Ishikawa (cell line): ENCODE measurements around the gene ARSJ.

ENCODE experiments used
- CEBPB ChIP-seq: IDR thresholded peaks from 2 replicates; pipeline ENCODE4 v1.6.1; 2012
- CREB1 ChIP-seq: IDR thresholded peaks from 2 replicates; pipeline ENCODE4 v1.6.1; 2012; ENCODE audit warnings: low read depth
- EGR1 ChIP-seq: IDR thresholded peaks from 2 replicates; pipeline ENCODE4 v1.6.1; 2012
- EP300 ChIP-seq: IDR thresholded peaks from 2 replicates; pipeline ENCODE4 v1.6.1; 2012; ENCODE audit warnings: borderline replicate concordance
- FOXM1 ChIP-seq: IDR thresholded peaks from 2 replicates; pipeline ENCODE4 v1.6.1; 2012; ENCODE audit warnings: low read depth, borderline replicate concordance
- MAX ChIP-seq: IDR thresholded peaks from 2 replicates; pipeline ENCODE4 v1.6.1; 2012
- NFIC ChIP-seq: IDR thresholded peaks from 2 replicates; pipeline ENCODE4 v1.6.1; 2012
- RAD21 ChIP-seq: IDR thresholded peaks from 2 replicates; pipeline ENCODE4 v1.6.1; 2012; ENCODE audit warnings: low read depth
- TAF1 ChIP-seq: IDR thresholded peaks from 2 replicates; pipeline ENCODE4 v1.6.1; 2012; ENCODE audit warnings: low read depth, mild to moderate bottlenecking
- TCF12 ChIP-seq: IDR thresholded peaks from 2 replicates; pipeline ENCODE4 v1.6.1; 2012; ENCODE audit warnings: low read depth
- TEAD4 ChIP-seq: IDR thresholded peaks from 2 replicates; pipeline ENCODE4 v1.6.1; 2012
- YY1 ChIP-seq: IDR thresholded peaks from 2 replicates; pipeline ENCODE4 v1.6.1; 2012; ENCODE audit warnings: low read depth
- ZBTB7A ChIP-seq: IDR thresholded peaks from 2 replicates; pipeline ENCODE4 v1.6.1; 2012; ENCODE audit warnings: low read depth
- TF ChIP-seq, protein P1 (sequence below): IDR thresholded peaks from 2 replicates; pipeline ENCODE4 v1.6.1; 2012; ENCODE audit warnings: low read depth, mild to moderate bottlenecking
- TF ChIP-seq, protein P2 (sequence below): IDR thresholded peaks from 2 replicates; pipeline ENCODE4 v1.6.1; 2012

ARSJ gene

GRCh38 chr4:113871080-113871479 lies 108.4 kb downstream of the ARSJ start:
- TF ChIP-seq EGR1 (no peak), TEAD4 (no peak), TCF12 (no peak), CREB1 (no peak), TAF1 (no peak), YY1 (no peak), ZBTB7A (no peak), CEBPB (no peak), FOXM1 (no peak), MAX (no peak), RAD21 (no peak), NFIC (no peak), EP300 (no peak)
- TF ChIP-seq, protein P1, sequence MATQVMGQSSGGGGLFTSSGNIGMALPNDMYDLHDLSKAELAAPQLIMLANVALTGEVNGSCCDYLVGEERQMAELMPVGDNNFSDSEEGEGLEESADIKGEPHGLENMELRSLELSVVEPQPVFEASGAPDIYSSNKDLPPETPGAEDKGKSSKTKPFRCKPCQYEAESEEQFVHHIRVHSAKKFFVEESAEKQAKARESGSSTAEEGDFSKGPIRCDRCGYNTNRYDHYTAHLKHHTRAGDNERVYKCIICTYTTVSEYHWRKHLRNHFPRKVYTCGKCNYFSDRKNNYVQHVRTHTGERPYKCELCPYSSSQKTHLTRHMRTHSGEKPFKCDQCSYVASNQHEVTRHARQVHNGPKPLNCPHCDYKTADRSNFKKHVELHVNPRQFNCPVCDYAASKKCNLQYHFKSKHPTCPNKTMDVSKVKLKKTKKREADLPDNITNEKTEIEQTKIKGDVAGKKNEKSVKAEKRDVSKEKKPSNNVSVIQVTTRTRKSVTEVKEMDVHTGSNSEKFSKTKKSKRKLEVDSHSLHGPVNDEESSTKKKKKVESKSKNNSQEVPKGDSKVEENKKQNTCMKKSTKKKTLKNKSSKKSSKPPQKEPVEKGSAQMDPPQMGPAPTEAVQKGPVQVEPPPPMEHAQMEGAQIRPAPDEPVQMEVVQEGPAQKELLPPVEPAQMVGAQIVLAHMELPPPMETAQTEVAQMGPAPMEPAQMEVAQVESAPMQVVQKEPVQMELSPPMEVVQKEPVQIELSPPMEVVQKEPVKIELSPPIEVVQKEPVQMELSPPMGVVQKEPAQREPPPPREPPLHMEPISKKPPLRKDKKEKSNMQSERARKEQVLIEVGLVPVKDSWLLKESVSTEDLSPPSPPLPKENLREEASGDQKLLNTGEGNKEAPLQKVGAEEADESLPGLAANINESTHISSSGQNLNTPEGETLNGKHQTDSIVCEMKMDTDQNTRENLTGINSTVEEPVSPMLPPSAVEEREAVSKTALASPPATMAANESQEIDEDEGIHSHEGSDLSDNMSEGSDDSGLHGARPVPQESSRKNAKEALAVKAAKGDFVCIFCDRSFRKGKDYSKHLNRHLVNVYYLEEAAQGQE, result no peak
- TF ChIP-seq, protein P2, sequence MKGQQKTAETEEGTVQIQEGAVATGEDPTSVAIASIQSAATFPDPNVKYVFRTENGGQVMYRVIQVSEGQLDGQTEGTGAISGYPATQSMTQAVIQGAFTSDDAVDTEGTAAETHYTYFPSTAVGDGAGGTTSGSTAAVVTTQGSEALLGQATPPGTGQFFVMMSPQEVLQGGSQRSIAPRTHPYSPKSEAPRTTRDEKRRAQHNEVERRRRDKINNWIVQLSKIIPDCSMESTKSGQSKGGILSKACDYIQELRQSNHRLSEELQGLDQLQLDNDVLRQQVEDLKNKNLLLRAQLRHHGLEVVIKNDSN, result no peak

DNA sequence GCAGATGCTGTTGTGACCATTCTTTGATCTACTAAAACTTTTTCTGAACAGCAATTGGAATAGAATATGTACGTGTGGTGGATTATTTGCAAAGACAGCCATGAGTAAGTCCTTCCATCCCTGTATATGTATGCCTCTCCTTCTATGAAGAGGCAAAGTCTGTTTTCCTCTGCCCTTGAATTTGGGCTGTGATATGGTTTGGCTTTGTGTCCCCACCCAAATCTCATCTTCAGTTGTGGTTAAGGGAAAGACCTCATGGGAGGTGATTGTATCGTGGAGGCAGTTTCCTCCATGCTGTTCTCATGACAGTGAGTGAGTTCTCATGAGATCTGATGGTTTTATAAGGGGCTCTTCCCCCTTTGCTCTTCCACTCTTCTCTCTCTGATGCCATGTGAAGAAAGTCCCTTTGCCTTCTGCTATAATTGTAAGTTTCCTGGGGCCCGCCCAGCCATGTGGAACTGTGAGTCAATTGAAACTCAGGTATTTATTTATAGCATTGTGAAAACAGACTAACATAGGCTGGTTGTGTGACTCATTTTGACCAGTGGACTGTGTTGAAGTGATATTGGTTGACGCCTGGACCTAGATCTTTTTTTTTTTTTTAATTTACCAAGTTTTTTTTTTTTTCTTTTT lies 109.6 kb downstream of the ARSJ start:
- no peak for TF ChIP-seq TEAD4
- TF ChIP-seq EP300, result no peak
- no peak for TF ChIP-seq NFIC
- no peak for TF ChIP-seq FOXM1
- TF ChIP-seq YY1, result no peak
- no peak for TF ChIP-seq CREB1
- TF ChIP-seq ZBTB7A, result no peak
- TF ChIP-seq RAD21, result no peak

DNA sequence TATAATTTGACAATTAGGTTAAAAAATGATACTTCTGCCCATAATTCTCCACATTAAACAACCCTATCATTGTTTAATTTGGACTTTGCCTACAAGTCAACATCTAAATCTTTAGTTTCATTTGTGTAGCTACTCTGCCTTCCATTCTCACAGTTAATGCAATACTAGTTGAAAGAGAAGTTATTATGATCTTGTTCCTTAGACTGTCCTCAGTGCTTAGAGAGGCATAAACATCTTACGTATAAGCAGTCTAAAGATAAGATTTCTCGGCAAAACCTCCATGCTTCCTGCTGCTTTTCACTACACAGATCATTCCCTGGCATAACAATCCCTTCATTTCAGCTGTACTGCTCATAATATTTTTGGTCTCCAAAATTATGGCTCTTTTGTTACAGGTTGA lies 112.8 kb downstream of the ARSJ start:
- TF ChIP-seq TCF12 (no peak), TEAD4 (no peak), FOXM1 (no peak), ZBTB7A (no peak), NFIC (no peak), MAX (no peak), TAF1 (no peak), EGR1 (no peak), YY1 (no peak), RAD21 (no peak), CREB1 (no peak), EP300 (no peak), CEBPB (no peak)
- TF ChIP-seq, protein P1, result no peak
- TF ChIP-seq, protein P2, result no peak

- TF ChIP-seq, protein P2, result no peak
- TF ChIP-seq FOXM1 (no peak), MAX (no peak), EGR1 (no peak), TCF12 (no peak), RAD21 (no peak), NFIC (no peak), ZBTB7A (no peak), CREB1 (no peak), CEBPB (no peak), TEAD4 (no peak), EP300 (no peak), TAF1 (no peak), YY1 (no peak)
- TF ChIP-seq, protein P1, result no peak
These were observed 120.5 kb downstream of the ARSJ start for GRCh38 chr4:113858924-113859323.
